GM19351 (cell line): ENCODE results near the gene ZNF343.

Experiments
- ATAC-seq: cut with Tn5 transposase; IDR thresholded peaks from one replicate; pipeline ENCODE4 v1.9.1; 2021; ENCODE audit warnings: mild to moderate bottlenecking, moderate library complexity; ENCODE audit not compliant: unreplicated experiment

Gene ZNF343

DNA sequence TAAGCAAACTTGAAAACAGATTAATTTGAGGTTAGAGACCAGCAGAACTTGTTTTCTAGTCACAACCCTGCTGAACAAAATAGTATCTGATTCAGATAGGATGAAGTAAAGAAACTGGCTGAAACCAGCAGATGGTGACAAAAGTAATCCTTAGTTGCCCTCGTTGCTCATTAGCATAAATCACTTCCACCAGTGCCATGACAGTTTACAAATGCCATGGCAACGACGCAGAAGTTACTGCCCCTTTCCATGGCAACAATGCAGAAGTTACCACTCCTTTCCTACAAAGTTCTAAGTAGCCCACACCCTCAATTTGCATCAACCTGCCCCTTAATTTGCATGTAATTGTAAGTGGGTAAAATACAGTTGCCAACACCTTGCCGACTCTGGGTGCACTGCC, 61.9 kb downstream of the ZNF343 start:
- no peak for ATAC-seq
